Kidney (tissue), 14 donors: Measurements from ENCODE around the gene SCAPER. TPM values are rescaled to one million over a fixed set of nuclear protein-coding genes. Genes with fewer than 3 reads are reported as not detected.

Source experiments
- DNase-seq, 5 donors: peaks; one replicate each; pipeline ENCODE4 v3.0.0-alpha.2; 2013 to 2020
- FAIRE-seq: peaks from 2 replicates; lab custom pipeline; 2012; peaks lifted over from hg19 to GRCh38; lab: Jason Lieb, UNC
- H3K27ac ChIP-seq, 2 donors: one replicate each; pipeline ENCODE4 v1.7.0; 2013; ENCODE audit warnings: low read depth in 2 of 2, low read length in 2 of 2, inconsistent platforms in 1 of 2
- H3K27me3 ChIP-seq: one replicate; pipeline ENCODE4 v1.7.1; 2013; ENCODE audit warnings: low read length, inconsistent platforms; ENCODE audit not compliant: control insufficient read depth, insufficient read depth
- H3K36me3 ChIP-seq, 3 donors: one replicate each; pipeline versions ENCODE4 v1.7.0 to v1.7.1; 2013; ENCODE audit warnings: low read length in 3 of 3, control low read depth in 1 of 3, inconsistent platforms in 1 of 3; ENCODE audit not compliant: insufficient read depth in 3 of 3, control insufficient read depth in 2 of 3
- H3K4me1 ChIP-seq, 3 donors: one replicate each; pipeline versions ENCODE4 v1.7.0 to v1.7.1; 2013; ENCODE audit warnings: low read length in 3 of 3, inconsistent platforms in 1 of 3, low read depth in 1 of 3; ENCODE audit not compliant: control insufficient read depth in 2 of 3, insufficient read depth in 2 of 3
- H3K4me3 ChIP-seq, 3 donors: one replicate each; pipeline versions ENCODE4 v1.7.0 to v1.8.1; 2013; ENCODE audit warnings: low read length in 3 of 3, control low read depth in 1 of 3, inconsistent platforms in 1 of 3
- H3K9ac ChIP-seq, 3 donors: one replicate each; pipeline versions ENCODE4 v1.7.0 to v1.7.1; 2013; ENCODE audit warnings: low read length in 3 of 3, control low read depth in 1 of 3, inconsistent platforms in 1 of 3
- H3K9me3 ChIP-seq, 3 donors: one replicate each; pipeline versions ENCODE4 v1.7.0 to v1.7.1; 2013; ENCODE audit warnings: low read length in 3 of 3, control low read depth in 1 of 3, inconsistent platforms in 1 of 3; ENCODE audit not compliant: control insufficient read depth in 2 of 3, insufficient read depth in 1 of 3
- intact Hi-C: fragments of 100-400 bp; cut with DNase I; formaldehyde crosslinking; loops from one replicate; pipeline ENCODE4 v1.11.1; 2022
- polyA plus RNA-seq: library from polyadenylated mRNA; stranded (reverse); fragments of 350-450 nt; fragmentation: Illumina TruSeq; extraction: RNeasy Lipid Tissue Mini Kit (QIAGEN cat#74804); gene quantifications from one replicate; pipeline ENCODE4 v1.2.3, GENCODE V29; 2014; ENCODE audit warnings: low read depth, low replicate concordance; ENCODE audit not compliant: insufficient read depth
- total RNA-seq: library from RNA; stranded (reverse); fragmentation: NEBNext Ultra II Directional; extraction: Animal tissue kit (Norgen Biotek cat#: 25700); gene quantifications from one replicate; pipeline ENCODE4 v1.2.1, GENCODE V29; 2021
- TF ChIP-seq, protein P1 (sequence below): IDR thresholded peaks from 3 replicates; pipeline ENCODE4 v1.5.1; 2012; ENCODE audit warnings: mild to moderate bottlenecking, moderate library complexity, borderline replicate concordance; ENCODE audit not compliant: insufficient read depth; ENCODE audit errors: extremely low read depth
- donor health status: control.
- donor health status: control.
- donor health status: control.
- donor health status: control.
- donor health status: control.
- donor health status: DM: yes; HTN: yes; CAD: no.
- donor health status: Normal renal cell carcinoma (clear cell type).

Gene SCAPER
- total and polyA plus RNA-seq, 2 donors from 2014 or later = 11.6 to 39.4 TPM

DNA sequence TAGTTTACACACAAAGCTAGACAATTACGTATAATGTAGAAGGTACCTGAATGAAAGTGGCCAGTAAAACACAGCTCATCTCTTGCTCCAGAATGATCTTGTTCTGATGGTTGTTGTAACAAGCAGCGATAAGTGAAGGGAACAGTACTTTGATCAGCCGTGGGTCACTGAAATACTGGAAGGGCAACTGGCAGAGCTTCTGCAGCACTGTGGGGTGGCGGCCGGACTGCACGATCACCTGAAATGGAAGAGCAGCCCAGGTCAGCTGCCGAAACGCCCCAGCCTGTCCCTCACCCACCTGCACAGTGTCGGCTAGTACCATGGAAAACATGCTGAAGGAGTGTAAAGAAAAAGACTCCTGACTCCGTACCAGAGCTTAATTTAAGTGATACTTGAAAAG is 551.2 kb downstream of the SCAPER start:
- intact Hi-C loops = no loop called here
- H3K36me3 ChIP-seq = no peaks in the 10 kb centered on the region
- H3K9ac ChIP-seq = no peak overlapping the region
- no peak overlapping the region for H3K4me3 ChIP-seq
- no peaks in the 10 kb centered on the region for H3K4me1 ChIP-seq
- FAIRE-seq = no peak
- no peak for DNase-seq
- H3K27me3 ChIP-seq = peaks cover 2% of the 10 kb centered on the region
- TF ChIP-seq, protein P1, sequence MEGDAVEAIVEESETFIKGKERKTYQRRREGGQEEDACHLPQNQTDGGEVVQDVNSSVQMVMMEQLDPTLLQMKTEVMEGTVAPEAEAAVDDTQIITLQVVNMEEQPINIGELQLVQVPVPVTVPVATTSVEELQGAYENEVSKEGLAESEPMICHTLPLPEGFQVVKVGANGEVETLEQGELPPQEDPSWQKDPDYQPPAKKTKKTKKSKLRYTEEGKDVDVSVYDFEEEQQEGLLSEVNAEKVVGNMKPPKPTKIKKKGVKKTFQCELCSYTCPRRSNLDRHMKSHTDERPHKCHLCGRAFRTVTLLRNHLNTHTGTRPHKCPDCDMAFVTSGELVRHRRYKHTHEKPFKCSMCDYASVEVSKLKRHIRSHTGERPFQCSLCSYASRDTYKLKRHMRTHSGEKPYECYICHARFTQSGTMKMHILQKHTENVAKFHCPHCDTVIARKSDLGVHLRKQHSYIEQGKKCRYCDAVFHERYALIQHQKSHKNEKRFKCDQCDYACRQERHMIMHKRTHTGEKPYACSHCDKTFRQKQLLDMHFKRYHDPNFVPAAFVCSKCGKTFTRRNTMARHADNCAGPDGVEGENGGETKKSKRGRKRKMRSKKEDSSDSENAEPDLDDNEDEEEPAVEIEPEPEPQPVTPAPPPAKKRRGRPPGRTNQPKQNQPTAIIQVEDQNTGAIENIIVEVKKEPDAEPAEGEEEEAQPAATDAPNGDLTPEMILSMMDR = no peak
- H3K27ac ChIP-seq = no peak overlapping the region
- H3K9me3 ChIP-seq = no peaks in the 10 kb centered on the region

DNA sequence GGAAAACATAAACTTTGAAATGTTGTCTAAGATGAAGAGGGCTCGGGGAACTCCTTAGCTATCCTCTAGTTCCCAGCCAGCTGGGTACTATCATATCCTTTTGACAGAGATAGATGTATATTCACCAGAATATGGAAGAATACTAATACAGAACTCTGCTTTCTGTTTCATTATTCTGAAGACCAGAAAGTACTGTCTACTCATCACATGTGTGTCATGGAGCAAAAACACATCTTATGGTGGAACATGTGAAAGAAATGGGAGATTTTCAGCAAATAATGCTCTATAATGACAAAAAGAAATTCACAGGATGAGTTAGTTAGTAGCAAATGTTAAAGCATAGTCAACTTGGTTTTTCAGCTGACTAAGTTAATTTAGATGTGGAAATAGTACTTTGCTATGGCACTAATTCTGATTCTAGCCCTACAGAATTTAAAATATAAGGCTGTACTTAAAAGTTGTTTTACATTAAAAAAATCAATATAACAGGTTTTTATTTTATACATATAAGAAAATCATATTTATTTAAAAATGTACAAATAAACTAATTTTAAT is 552.0 kb downstream of the SCAPER start:
- Histone ChIP-seq H3K4me3 (no peak overlapping the region), H3K4me1 (no peaks in the 10 kb centered on the region), H3K9ac (no peak overlapping the region), H3K27me3 (peaks cover 10% of the 10 kb centered on the region), H3K9me3 (no peaks in the 10 kb centered on the region), H3K36me3 (no peaks in the 10 kb centered on the region), H3K27ac (no peak overlapping the region)
- no peak for FAIRE-seq
- no peak for DNase-seq
- TF ChIP-seq, protein P1 = no peak
- intact Hi-C loops = no loop called here

DNA sequence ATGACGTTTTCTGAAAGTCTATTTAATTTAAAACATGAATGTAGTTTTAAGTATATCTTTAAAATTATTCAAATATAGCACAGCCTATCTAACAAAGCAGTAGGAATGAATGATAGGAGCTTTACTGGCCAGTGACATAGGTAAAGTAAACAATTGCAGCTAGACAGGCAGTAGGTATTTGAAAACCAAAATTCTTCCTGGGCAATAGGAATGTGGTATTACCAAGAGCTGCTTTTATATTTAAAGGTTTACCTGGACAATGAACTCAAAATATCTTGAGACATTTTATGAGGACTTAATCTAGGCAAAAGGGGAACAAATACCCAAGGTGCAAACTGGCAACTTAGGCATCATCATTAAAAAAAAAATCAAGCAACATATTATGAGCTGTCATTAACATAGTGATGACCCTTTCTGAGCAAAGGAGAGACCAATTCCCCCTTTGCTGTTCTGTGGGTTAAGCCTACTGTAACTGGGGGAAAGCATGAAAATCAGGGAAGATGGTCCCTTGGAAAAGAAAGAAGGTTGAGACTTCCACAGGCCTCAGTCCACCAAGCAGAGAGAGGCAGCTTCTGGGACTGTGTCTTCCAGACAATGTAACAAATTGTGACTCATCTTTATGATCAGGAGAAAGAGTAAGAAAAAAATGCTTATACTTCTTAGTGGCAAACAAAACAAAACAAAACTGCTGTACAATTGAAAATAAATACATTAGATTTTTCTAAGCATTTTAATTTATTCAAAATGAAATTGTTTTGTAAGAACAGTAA is 555.7 kb downstream of the SCAPER start:
- no peak overlapping the region for H3K27ac ChIP-seq
- no peaks in the 10 kb centered on the region for H3K4me1 ChIP-seq
- H3K9ac ChIP-seq = no peak overlapping the region
- TF ChIP-seq, protein P1 = no peak
- peaks cover 0 to 5% (median 0%) of the 10 kb centered on the region in 3 donors for H3K9me3 ChIP-seq
- no peaks in the 10 kb centered on the region for H3K36me3 ChIP-seq
- peaks cover 35% of the 10 kb centered on the region for H3K27me3 ChIP-seq
- DNase-seq (no peak), FAIRE-seq (no peak)
- intact Hi-C loops = no loop called here
- H3K4me3 ChIP-seq = no peak overlapping the region
